Stimulated activated memory B cell treated with anti-CD40 and anti-IgM and Interleukin-4, amounts not matched to agents 10 μg/mL and 1 μg/mL and 100 μg/mL, for 72 hours (primary cell): ENCODE measurements around the gene GNG2.
A peak's percentile ranks its signal among the peaks of the same experiment; 100 is the strongest.

ENCODE experiments used
- ATAC-seq: fragments of 150-1000 bp; cut with Tn5 transposase; 2 replicates; pipeline ENCODE4 v1.10.0; 2021
- H3K27ac Mint-ChIP-seq: one replicate; pipeline ENCODE4 v1.8.0; 2022; ENCODE audit warnings: mild to moderate bottlenecking, mixed read lengths
- H3K27me3 Mint-ChIP-seq: one replicate; pipeline ENCODE4 v1.8.0; 2022; ENCODE audit warnings: mixed read lengths
- H3K36me3 Mint-ChIP-seq: one replicate; pipeline ENCODE4 v1.8.0; 2022; ENCODE audit warnings: mixed read lengths
- H3K4me1 Mint-ChIP-seq: one replicate; pipeline ENCODE4 v1.8.0; 2022; ENCODE audit warnings: mixed read lengths
- H3K4me3 Mint-ChIP-seq: one replicate; pipeline ENCODE4 v1.8.0; 2022; ENCODE audit warnings: mild to moderate bottlenecking, moderate library complexity, mixed read lengths
- H3K9me3 Mint-ChIP-seq: one replicate; pipeline ENCODE4 v1.8.0; 2022; ENCODE audit warnings: mixed read lengths

GNG2 gene

GRCh38 chr14:51938137-51938536 is 77.7 kb downstream of the GNG2 start:
- no peak overlapping the region for H3K4me3 Mint-ChIP-seq
- H3K9me3 Mint-ChIP-seq = no peaks in the 10 kb centered on the region
- H3K27me3 Mint-ChIP-seq = no peaks in the 10 kb centered on the region
- peaks cover 27% of the 10 kb centered on the region for H3K36me3 Mint-ChIP-seq
- no peak for ATAC-seq
- H3K27ac Mint-ChIP-seq = peak overlapping the region; percentile 40
- H3K4me1 Mint-ChIP-seq = peaks cover 39% of the 10 kb centered on the region

GRCh38 chr14:51938821-51939220 is 78.4 kb downstream of the GNG2 start:
- Mint-ChIP-seq H3K27me3 (no peaks in the 10 kb centered on the region), H3K4me1 (peaks cover 33% of the 10 kb centered on the region), H3K9me3 (no peaks in the 10 kb centered on the region), H3K36me3 (peaks cover 24% of the 10 kb centered on the region), H3K4me3 (no peak overlapping the region), H3K27ac (peak overlapping the region; percentile 40)
- no peak for ATAC-seq

- Mint-ChIP-seq H3K4me1 (peaks cover 31% of the 10 kb centered on the region), H3K27me3 (no peaks in the 10 kb centered on the region), H3K36me3 (peaks cover 23% of the 10 kb centered on the region), H3K9me3 (no peaks in the 10 kb centered on the region), H3K4me3 (no peak overlapping the region), H3K27ac (peak overlapping the region; percentile 85)
- ATAC-seq = no peak
Measured at GRCh38 chr14:51939226-51939625, 78.8 kb downstream of the GNG2 start.

DNA sequence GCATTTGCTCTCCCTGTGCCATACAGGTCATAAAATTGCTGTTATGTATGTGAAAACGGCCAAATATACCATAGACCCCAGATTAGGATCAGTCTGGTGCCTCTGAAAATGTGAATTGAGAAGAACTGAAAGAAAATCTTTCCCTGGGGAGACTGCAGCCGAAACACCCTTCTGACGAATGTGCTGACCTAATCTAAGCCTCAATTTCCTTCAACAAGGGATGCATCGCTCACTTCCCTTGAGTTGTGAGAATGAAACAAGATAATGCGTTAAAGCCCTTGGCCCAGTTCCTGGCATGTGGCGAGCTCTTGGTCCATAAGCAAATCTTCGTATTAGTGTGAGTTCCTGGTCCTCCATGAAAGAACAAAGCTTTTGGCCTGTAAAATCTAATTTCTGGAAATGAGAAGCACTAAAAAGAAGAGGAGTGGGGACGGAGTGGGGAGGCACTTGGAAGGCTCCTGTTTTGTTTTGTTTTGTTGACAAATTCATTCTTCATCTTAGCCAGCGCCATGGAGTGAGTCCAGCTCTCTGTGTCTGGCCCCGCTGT is 79.4 kb downstream of the GNG2 start:
- no peaks in the 10 kb centered on the region for H3K9me3 Mint-ChIP-seq
- no peaks in the 10 kb centered on the region for H3K27me3 Mint-ChIP-seq
- peaks cover 21% of the 10 kb centered on the region for H3K36me3 Mint-ChIP-seq
- H3K4me1 Mint-ChIP-seq = peaks cover 31% of the 10 kb centered on the region
- peak; percentile 87 for ATAC-seq
- H3K27ac Mint-ChIP-seq = peak overlapping the region; percentile 85
- H3K4me3 Mint-ChIP-seq = peak overlapping the region; percentile 56

DNA sequence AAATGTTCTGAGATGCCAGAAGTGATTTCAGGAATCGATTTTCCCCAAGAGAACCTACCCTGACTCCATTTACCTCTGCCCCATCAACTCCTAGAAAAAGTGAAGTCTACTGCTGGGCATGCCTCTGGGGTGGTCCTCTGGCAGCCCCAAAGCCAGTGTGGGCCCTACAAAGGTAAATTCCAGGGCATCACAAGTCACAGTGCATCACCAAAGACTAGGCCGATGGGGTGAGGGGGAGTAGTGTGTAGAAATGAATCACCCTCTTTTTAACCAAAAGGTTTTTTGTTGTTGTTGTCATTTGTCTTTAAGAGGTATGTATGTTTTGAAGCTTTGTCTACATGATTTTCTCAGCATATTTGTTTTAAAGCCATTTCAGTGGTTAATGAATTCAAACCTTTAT is 82.6 kb downstream of the GNG2 start:
- Mint-ChIP-seq H3K27ac (no peak overlapping the region), H3K4me3 (no peak overlapping the region), H3K36me3 (peaks cover 47% of the 10 kb centered on the region), H3K27me3 (no peaks in the 10 kb centered on the region), H3K4me1 (peaks cover 22% of the 10 kb centered on the region), H3K9me3 (peaks cover 4% of the 10 kb centered on the region)
- ATAC-seq = no peak

DNA sequence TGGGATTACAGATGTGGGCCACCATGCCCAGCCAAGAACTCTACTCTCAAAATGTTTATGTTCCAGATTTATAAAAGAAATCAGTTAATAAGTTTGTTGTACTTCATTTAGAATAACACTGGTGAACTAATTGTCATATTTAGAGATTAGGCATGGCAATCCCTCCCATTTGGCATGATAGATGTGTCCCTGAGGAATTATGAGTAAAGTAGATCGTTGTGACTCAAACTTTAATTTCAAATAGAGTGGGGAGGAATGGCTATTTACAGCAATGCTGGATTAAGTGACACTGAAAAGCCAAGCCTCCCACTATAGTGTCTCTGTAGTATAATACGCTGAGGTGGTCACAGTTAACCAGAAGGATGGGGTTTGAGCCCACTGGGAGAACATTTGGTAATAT is 89.6 kb downstream of the GNG2 start:
- H3K27ac Mint-ChIP-seq = peak overlapping the region; percentile 9
- peaks cover 6% of the 10 kb centered on the region for H3K4me1 Mint-ChIP-seq
- H3K9me3 Mint-ChIP-seq = peaks cover 4% of the 10 kb centered on the region
- no peak for ATAC-seq
- peaks cover 73% of the 10 kb centered on the region for H3K36me3 Mint-ChIP-seq
- H3K4me3 Mint-ChIP-seq = no peak overlapping the region
- no peaks in the 10 kb centered on the region for H3K27me3 Mint-ChIP-seq

DNA sequence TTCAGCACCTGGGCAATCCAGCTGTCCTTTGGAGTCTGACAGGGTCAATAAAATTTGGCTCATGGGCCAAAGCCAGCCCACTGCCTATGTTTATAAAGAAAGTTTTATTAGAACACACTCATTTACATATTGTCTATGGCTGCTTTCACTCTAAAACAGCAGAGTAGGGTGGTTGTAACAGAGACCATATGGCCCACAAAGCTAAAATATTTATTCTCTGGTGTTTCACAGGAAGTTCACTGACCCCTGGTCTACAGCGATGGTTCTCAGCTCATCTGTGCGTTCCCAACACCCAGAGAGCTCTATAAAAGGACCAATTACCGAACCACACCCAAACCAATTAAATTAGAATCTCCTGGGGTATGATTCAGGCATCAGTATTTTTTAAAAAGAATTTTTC is 91.2 kb downstream of the GNG2 start:
- Mint-ChIP-seq H3K36me3 (peaks cover 68% of the 10 kb centered on the region), H3K9me3 (peaks cover 4% of the 10 kb centered on the region), H3K4me1 (peaks cover 6% of the 10 kb centered on the region), H3K4me3 (no peak overlapping the region), H3K27me3 (no peaks in the 10 kb centered on the region), H3K27ac (no peak overlapping the region)
- no peak for ATAC-seq

- no peak for ATAC-seq
- Mint-ChIP-seq H3K27me3 (no peaks in the 10 kb centered on the region), H3K36me3 (peaks cover 84% of the 10 kb centered on the region), H3K4me3 (no peak overlapping the region), H3K9me3 (peaks cover 12% of the 10 kb centered on the region), H3K27ac (no peak overlapping the region), H3K4me1 (peaks cover 14% of the 10 kb centered on the region)
Measured at GRCh38 chr14:51954031-51954430, 93.6 kb downstream of the GNG2 start.

DNA sequence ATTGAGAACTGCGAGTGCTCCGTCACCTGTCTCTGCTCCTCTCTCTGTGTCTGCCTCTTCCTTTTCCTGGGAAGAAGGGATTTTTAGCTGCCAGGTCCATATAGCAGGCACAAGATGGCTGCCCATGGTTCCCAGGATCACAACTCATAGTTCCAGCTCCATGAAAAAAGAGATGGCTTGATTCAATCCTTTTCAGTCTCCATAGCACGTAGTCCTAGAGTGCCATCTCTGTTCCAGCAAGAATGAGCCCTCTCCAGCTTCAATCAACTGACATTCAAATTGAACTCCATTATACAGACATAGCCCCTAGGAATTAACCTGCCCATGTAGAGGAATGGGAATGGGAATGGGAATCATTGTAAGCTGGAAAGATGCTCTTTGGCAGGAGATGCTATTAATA is 94.2 kb downstream of the GNG2 start:
- Mint-ChIP-seq H3K36me3 (peaks cover 91% of the 10 kb centered on the region), H3K4me3 (no peak overlapping the region), H3K4me1 (peaks cover 14% of the 10 kb centered on the region), H3K9me3 (peaks cover 19% of the 10 kb centered on the region), H3K27ac (no peak overlapping the region), H3K27me3 (no peaks in the 10 kb centered on the region)
- no peak for ATAC-seq

DNA sequence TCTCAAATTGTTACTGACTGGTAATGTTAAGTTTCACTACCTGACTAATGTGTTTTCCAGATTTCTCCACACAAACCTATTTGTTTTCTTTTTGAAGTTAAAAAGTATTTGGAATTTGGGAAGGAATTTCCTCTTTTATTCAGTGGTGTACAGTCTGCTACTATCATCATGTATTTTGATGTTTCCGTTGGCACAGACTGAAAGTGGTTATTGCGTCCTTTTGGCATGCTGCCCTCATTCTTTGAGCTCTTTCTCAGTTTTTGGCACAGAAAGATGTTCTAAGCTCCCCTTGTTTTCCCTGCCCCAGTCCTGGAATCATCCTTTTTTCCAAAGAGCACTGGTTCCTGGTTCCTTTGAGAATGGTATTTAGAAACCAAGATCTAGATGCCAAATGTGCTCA is 97.5 kb downstream of the GNG2 start:
- no peak for ATAC-seq
- Mint-ChIP-seq H3K27me3 (no peaks in the 10 kb centered on the region), H3K27ac (no peak overlapping the region), H3K4me1 (peaks cover 31% of the 10 kb centered on the region), H3K4me3 (no peak overlapping the region), H3K36me3 (peaks cover 91% of the 10 kb centered on the region), H3K9me3 (peaks cover 24% of the 10 kb centered on the region)

- Mint-ChIP-seq H3K4me1 (peaks cover 31% of the 10 kb centered on the region), H3K9me3 (peaks cover 24% of the 10 kb centered on the region)
Measured at GRCh38 chr14:51959928-51960327, 99.5 kb downstream of the GNG2 start.

GRCh38 chr14:51960866-51961265 is 100.5 kb downstream of the GNG2 start:
- Mint-ChIP-seq H3K36me3 (peaks cover 77% of the 10 kb centered on the region), H3K27ac (no peak overlapping the region), H3K4me3 (no peak overlapping the region), H3K27me3 (no peaks in the 10 kb centered on the region), H3K9me3 (peaks cover 24% of the 10 kb centered on the region), H3K4me1 (peaks cover 31% of the 10 kb centered on the region)
- no peak for ATAC-seq

More at GRCh38 chr14:51959928-51960327, 99.5 kb downstream of the GNG2 start:
- no peak for ATAC-seq
- H3K27me3 Mint-ChIP-seq = no peaks in the 10 kb centered on the region
- no peak overlapping the region for H3K27ac Mint-ChIP-seq
- peaks cover 83% of the 10 kb centered on the region for H3K36me3 Mint-ChIP-seq
- no peak overlapping the region for H3K4me3 Mint-ChIP-seq

GRCh38 chr14:51962711-51963110 is 102.3 kb downstream of the GNG2 start:
- no peak for ATAC-seq
- Mint-ChIP-seq H3K9me3 (peaks cover 20% of the 10 kb centered on the region), H3K27me3 (no peaks in the 10 kb centered on the region), H3K4me3 (no peak overlapping the region), H3K36me3 (peaks cover 67% of the 10 kb centered on the region), H3K4me1 (peaks cover 31% of the 10 kb centered on the region), H3K27ac (no peak overlapping the region)

GRCh38 chr14:51963286-51963685 is 102.9 kb downstream of the GNG2 start:
- no peaks in the 10 kb centered on the region for H3K27me3 Mint-ChIP-seq
- peaks cover 19% of the 10 kb centered on the region for H3K9me3 Mint-ChIP-seq
- H3K4me3 Mint-ChIP-seq = no peak overlapping the region
- peaks cover 30% of the 10 kb centered on the region for H3K4me1 Mint-ChIP-seq
- ATAC-seq = no peak
- H3K27ac Mint-ChIP-seq = no peak overlapping the region
- H3K36me3 Mint-ChIP-seq = peaks cover 61% of the 10 kb centered on the region

- Mint-ChIP-seq H3K27ac (no peak overlapping the region), H3K27me3 (no peaks in the 10 kb centered on the region), H3K9me3 (no peaks in the 10 kb centered on the region), H3K4me3 (no peak overlapping the region), H3K36me3 (peaks cover 22% of the 10 kb centered on the region), H3K4me1 (peaks cover 3% of the 10 kb centered on the region)
- ATAC-seq = no peak
Measured at GRCh38 chr14:51967521-51967920, 107.1 kb downstream of the GNG2 start.

DNA sequence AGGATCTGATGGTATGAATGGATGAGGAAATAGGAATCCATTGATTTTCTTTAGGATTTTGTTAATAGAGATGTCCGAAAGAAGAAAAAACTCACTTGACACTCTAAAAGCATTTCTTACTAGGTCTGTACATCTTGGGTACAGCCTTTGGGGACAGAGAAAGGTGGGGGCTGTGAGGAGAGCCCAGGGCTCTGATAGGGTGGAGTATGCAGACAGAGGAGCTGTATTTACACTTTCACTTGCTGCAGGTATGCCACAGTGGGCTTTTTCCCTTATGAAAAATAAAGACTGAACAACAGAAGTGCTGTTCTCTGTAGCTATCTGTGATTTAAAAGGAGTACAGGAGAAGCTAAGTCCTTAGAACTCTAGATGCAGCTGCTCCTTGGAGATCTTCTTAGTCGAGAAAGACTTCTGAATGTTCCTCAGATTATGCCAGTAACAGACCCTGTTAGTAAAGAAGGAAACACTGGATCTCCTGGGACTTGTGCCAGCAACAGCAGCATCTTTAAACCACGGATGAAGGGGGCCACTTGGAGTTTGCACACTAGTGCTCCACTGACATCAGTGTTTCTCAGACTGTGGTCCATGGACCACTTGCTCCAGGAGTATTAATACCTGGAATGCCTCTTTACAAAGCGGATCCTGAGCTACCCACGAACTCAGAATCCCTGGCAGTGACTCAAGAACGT is 109.6 kb downstream of the GNG2 start:
- Mint-ChIP-seq H3K36me3 (peaks cover 7% of the 10 kb centered on the region), H3K4me3 (no peak overlapping the region), H3K4me1 (no peaks in the 10 kb centered on the region), H3K27me3 (no peaks in the 10 kb centered on the region), H3K27ac (peak overlapping the region; percentile 28), H3K9me3 (no peaks in the 10 kb centered on the region)
- no peak for ATAC-seq
